Smooth muscle cell (in vitro differentiated cells): ENCODE data around the gene PTPRN2. TPM values are rescaled to one million over a fixed set of nuclear protein-coding genes. Genes with fewer than 3 reads are reported as not detected.

Experiments used
- DNase-seq: peaks from one replicate; lab custom pipeline; 2025; ENCODE audit not compliant: unreplicated experiment; lab: John Stamatoyannopoulos, UW
- H2AFZ ChIP-seq: fragments of 200-600 bp; sonication (generic); 2 replicates; pipeline ENCODE4 v1.6.0; 2016; ENCODE audit warnings: antibody characterized with exemption, low read depth, mild to moderate bottlenecking
- H3F3A ChIP-seq: fragments of 200-600 bp; sonication (generic); 2 replicates; pipeline ENCODE4 v1.6.0; 2017; ENCODE audit warnings: antibody characterized with exemption, low read depth
- H3K27ac ChIP-seq: fragments of 200-600 bp; sonication (generic); 2 replicates; pipeline ENCODE4 v1.5.1; 2016; ENCODE audit warnings: low read depth, mild to moderate bottlenecking
- H3K27me3 ChIP-seq: fragments of 200-600 bp; sonication (generic); 2 replicates; pipeline ENCODE4 v1.6.1; 2016; ENCODE audit warnings: low read depth, mild to moderate bottlenecking
- H3K36me3 ChIP-seq: fragments of 200-600 bp; sonication (generic); 2 replicates; pipeline ENCODE4 v1.5.1; 2016; ENCODE audit warnings: low read depth
- H3K4me1 ChIP-seq: fragments of 200-600 bp; sonication (generic); 2 replicates; pipeline ENCODE4 v1.5.1; 2016; ENCODE audit warnings: low read depth
- H3K4me2 ChIP-seq: fragments of 200-600 bp; sonication (generic); 2 replicates; pipeline ENCODE4 v1.6.0; 2016; ENCODE audit warnings: mild to moderate bottlenecking
- H3K4me3 ChIP-seq: fragments of 200-600 bp; sonication (generic); 2 replicates; pipeline ENCODE4 v1.5.1; 2016; ENCODE audit warnings: mild to moderate bottlenecking
- H3K79me2 ChIP-seq: fragments of 200-600 bp; sonication (generic); 2 replicates; pipeline ENCODE4 v1.6.0; 2016; ENCODE audit warnings: low read depth, mild to moderate bottlenecking
- H3K9ac ChIP-seq: fragments of 200-600 bp; sonication (generic); 2 replicates; pipeline ENCODE4 v1.6.0; 2016; ENCODE audit warnings: low read depth
- H3K9me3 ChIP-seq: fragments of 200-600 bp; sonication (generic); replicated peaks from 2 replicates; pipeline ENCODE4 v1.5.1; 2016; ENCODE audit warnings: low read depth
- H4K20me1 ChIP-seq: fragments of 200-600 bp; sonication (generic); 2 replicates; pipeline ENCODE4 v1.6.0; 2016; ENCODE audit warnings: low read depth
- WGBS: methylation state at CpG from one replicate; pipeline ENCODE4 v1.1.7; 2016; ENCODE audit warnings: low lambda C conversion rate; 5-methylcytosine and 5-hydroxymethylcytosine counted together
- polyA plus RNA-seq: library from polyadenylated mRNA; unstranded; fragments of >200 nt; fragmentation: Nextera tagmentation; extraction: Ambion mirVana; gene quantifications from 2 replicates; pipeline ENCODE4 v1.2.1, GENCODE V29; 2016
- total RNA-seq: library from RNA; depleted of rRNA; stranded (reverse); fragments of >200 nt; gene quantifications from 2 replicates; pipeline ENCODE4 v1.2.3, GENCODE V29; 2014
- TF ChIP-seq, protein P1 (sequence below): fragments of 200-600 bp; sonication (generic); IDR thresholded peaks from 2 replicates; pipeline ENCODE4 v1.5.1; 2017; ENCODE audit warnings: borderline replicate concordance, mild to moderate bottlenecking, antibody characterized with exemption; ENCODE audit not compliant: insufficient read depth, poor library complexity, severe bottlenecking

The PTPRN2 gene
- total and polyA plus RNA-seq, 2 experiments from 2014 or later, result 0.09 to 0.87 TPM

DNA sequence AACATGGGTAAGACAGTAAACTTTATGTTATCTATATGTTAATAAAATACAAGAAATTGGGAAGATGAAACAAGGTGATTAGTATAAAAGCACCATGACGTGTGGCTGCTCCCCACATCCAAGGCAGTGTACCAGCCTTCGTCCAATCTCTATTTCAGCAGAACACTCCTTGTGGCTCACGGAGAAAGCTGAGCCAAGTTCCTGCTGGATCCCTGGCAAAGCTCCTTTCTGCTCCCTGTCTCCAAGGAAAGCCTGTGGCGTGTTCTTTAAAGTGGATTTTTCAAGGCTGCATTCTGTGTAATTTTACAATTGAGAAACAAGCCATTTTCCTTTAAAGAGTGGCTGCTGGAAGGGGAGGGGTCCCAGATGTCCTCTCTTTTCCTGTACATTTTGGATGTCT lies 467.3 kb downstream of the PTPRN2 start:
- H3K9me3 ChIP-seq, result no peaks in the 10 kb centered on the region
- no peaks in the 10 kb centered on the region for H3K36me3 ChIP-seq
- H3K27ac ChIP-seq, result no peak overlapping the region
- TF ChIP-seq, protein P1, sequence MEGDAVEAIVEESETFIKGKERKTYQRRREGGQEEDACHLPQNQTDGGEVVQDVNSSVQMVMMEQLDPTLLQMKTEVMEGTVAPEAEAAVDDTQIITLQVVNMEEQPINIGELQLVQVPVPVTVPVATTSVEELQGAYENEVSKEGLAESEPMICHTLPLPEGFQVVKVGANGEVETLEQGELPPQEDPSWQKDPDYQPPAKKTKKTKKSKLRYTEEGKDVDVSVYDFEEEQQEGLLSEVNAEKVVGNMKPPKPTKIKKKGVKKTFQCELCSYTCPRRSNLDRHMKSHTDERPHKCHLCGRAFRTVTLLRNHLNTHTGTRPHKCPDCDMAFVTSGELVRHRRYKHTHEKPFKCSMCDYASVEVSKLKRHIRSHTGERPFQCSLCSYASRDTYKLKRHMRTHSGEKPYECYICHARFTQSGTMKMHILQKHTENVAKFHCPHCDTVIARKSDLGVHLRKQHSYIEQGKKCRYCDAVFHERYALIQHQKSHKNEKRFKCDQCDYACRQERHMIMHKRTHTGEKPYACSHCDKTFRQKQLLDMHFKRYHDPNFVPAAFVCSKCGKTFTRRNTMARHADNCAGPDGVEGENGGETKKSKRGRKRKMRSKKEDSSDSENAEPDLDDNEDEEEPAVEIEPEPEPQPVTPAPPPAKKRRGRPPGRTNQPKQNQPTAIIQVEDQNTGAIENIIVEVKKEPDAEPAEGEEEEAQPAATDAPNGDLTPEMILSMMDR, result no peak
- H3K9ac ChIP-seq, result no peak overlapping the region
- no peaks in the 10 kb centered on the region for H3F3A ChIP-seq
- H4K20me1 ChIP-seq, result no peaks in the 10 kb centered on the region
- no peak for DNase-seq
- no peak overlapping the region for H2AFZ ChIP-seq
- H3K79me2 ChIP-seq, result no peaks in the 10 kb centered on the region
- WGBS, result 82% methylated on average over 4 of the region's 4 CpGs
- no peak overlapping the region for H3K4me3 ChIP-seq
- H3K4me2 ChIP-seq, result no peak overlapping the region
- no peaks in the 10 kb centered on the region for H3K4me1 ChIP-seq
- no peaks in the 10 kb centered on the region for H3K27me3 ChIP-seq

DNA sequence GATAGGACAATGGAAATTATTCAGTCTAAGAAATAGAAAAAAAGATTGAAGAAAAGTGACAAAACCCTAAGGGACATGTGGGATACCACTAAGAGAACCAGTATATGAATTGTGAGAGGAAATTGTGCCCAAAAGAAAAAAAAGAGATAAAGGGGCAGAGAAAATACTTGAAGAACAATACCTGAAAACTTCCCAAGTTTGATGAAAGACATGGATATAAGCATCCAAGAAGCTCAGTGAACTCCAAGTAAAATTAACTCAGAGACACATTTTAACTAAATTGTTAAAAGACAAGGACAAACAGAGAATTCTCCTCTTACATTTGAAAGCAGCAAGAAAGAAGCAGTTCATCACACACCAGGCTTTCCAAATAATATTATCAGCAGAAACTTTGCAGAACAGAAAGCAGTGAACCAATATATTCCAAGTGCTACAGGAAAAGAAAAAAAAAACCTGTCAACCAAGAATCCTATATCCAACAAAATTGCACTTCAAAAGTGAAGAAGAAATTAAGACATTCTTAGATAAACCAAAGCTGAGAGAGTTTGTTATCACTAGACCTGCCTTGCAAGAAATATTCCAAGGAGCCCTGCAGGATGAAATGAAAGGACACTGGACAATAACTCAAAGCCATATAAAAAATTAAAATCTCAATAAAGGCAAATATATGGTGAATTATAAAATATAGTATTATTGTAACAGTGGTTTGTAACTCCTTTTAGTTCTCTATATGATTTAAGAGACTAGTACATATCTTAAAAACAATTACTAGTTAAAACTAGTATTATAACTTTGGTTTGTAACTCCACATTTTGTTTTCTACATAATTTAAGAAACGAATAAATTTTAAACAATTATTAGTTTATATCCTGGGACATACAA lies 470.0 kb downstream of the PTPRN2 start:
- Histone ChIP-seq H3K4me1 (no peaks in the 10 kb centered on the region), H3K9ac (no peak overlapping the region), H3K27ac (no peak overlapping the region), H3K36me3 (no peaks in the 10 kb centered on the region), H2AFZ (no peak overlapping the region), H3K27me3 (no peaks in the 10 kb centered on the region), H3K79me2 (no peaks in the 10 kb centered on the region), H3K4me3 (no peak overlapping the region), H4K20me1 (no peaks in the 10 kb centered on the region), H3K4me2 (no peak overlapping the region), H3F3A (no peaks in the 10 kb centered on the region), H3K9me3 (no peaks in the 10 kb centered on the region)
- WGBS, result 84% methylated on average over 1 of the region's 1 CpG
- DNase-seq, result no peak
- TF ChIP-seq, protein P1, result no peak

DNA sequence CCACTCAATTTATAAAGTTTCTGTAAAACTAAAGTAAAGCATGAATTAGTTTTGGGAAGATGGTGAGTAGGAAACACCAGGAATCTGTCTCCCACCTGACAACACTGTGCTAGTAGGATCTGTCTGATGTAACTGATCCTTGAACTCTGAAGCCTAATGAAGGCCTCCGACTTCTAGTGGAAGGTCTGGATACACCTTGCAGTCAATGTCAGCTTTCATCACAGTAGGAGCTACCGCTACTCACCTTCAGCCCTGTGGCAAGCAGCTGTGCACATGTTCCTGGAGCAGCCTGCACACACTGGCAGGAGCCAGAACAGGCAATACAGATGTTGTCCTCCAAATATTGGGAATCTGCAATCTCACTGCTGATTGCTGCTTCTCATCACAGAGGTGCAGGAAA lies 471.4 kb downstream of the PTPRN2 start:
- no peaks in the 10 kb centered on the region for H3K36me3 ChIP-seq
- no peak overlapping the region for H3K4me3 ChIP-seq
- H3K9me3 ChIP-seq, result no peaks in the 10 kb centered on the region
- H3K27me3 ChIP-seq, result no peaks in the 10 kb centered on the region
- no peak overlapping the region for H3K9ac ChIP-seq
- 79% methylated on average over 2 of the region's 2 CpGs for WGBS
- TF ChIP-seq, protein P1, result no peak
- H3K4me2 ChIP-seq, result no peak overlapping the region
- no peak overlapping the region for H2AFZ ChIP-seq
- H4K20me1 ChIP-seq, result no peaks in the 10 kb centered on the region
- H3K4me1 ChIP-seq, result no peaks in the 10 kb centered on the region
- H3K79me2 ChIP-seq, result no peaks in the 10 kb centered on the region
- no peak overlapping the region for H3K27ac ChIP-seq
- DNase-seq, result no peak
- H3F3A ChIP-seq, result no peaks in the 10 kb centered on the region
